GM13976 (cell line): ENCODE measurements around the gene ARID1A.

Experiments
- DNase-seq: peaks from one replicate; pipeline ENCODE4 v3.0.0; 2012; ENCODE audit warnings: low spot score
- CTCF ChIP-seq: IDR thresholded peaks from 2 replicates; pipeline ENCODE4 v1.5.1; 2012; ENCODE audit warnings: borderline replicate concordance, mild to moderate bottlenecking; ENCODE audit not compliant: insufficient read depth; ENCODE audit errors: extremely low read depth, missing control alignments, control extremely low read depth
- in situ Hi-C: fragments of 300-500 bp; cut with MboI; formaldehyde crosslinking; loops from one replicate; pipeline ENCODE4 v1.12.0; 2022; ENCODE audit warnings: low sequenced_read_pairs, mixed read lengths, inconsistent platforms; ENCODE audit not compliant: unreplicated experiment

ARID1A gene

GRCh38 chr1:26754086-26754874 is 58.5 kb downstream of the ARID1A start:
- TF ChIP-seq CTCF: no peak
- in situ Hi-C loops: no loop called here
- no peak for DNase-seq

GRCh38 chr1:26758358-26758757 is 62.5 kb downstream of the ARID1A start:
- in situ Hi-C loops: no loop called here
- no peak for TF ChIP-seq CTCF
- no peak for DNase-seq

GRCh38 chr1:26759531-26759930 is 63.7 kb downstream of the ARID1A start:
- no peak for TF ChIP-seq CTCF
- DNase-seq: no peak
- in situ Hi-C loops: no loop called here

GRCh38 chr1:26761217-26761616 is 65.4 kb downstream of the ARID1A start:
- TF ChIP-seq CTCF: no peak
- DNase-seq: no peak
- in situ Hi-C loops: no loop called here

GRCh38 chr1:26767714-26768113 is 71.9 kb downstream of the ARID1A start:
- no peak for TF ChIP-seq CTCF
- DNase-seq: no peak
- in situ Hi-C loops: no loop called here

GRCh38 chr1:26768755-26769154 is 72.9 kb downstream of the ARID1A start:
- in situ Hi-C loops: no loop called here
- no peak for TF ChIP-seq CTCF
- DNase-seq: no peak

GRCh38 chr1:26771285-26771642 is 75.4 kb downstream of the ARID1A start:
- in situ Hi-C loops: no loop called here
- TF ChIP-seq CTCF: no peak
- DNase-seq: no peak
